Fibroblast of skin of scalp (primary cell): ENCODE data around the gene CACNB3.
A peak's percentile ranks its signal among the peaks of the same experiment; 100 is the strongest.

ENCODE experiments used
- DNase-seq: peaks from one replicate; pipeline ENCODE4 v3.0.0-alpha.2; 2013

Gene CACNB3

GRCh38 chr12:48788854-48789775 is 29.2 kb upstream of the CACNB3 start, which contains the start of gene ADCY6:
Gene ADCY6, minus strand, starts transcription at chr12:48789089. Its CDS starts 5,655 bp downstream, at chr12:48783434.
- peak; percentile 75 for DNase-seq

- no peak for DNase-seq
Measured at GRCh38 chr12:48789858-48790326, 28.4 kb upstream of the CACNB3 start.

GRCh38 chr12:48793696-48794095 is 24.6 kb upstream of the CACNB3 start:
- DNase-seq: no peak

- no peak for DNase-seq
Measured at GRCh38 chr12:48794870-48795269, 23.4 kb upstream of the CACNB3 start.

GRCh38 chr12:48795550-48796455 is 22.5 kb upstream of the CACNB3 start:
- peak; percentile 83 for DNase-seq

- no peak for DNase-seq
Measured at GRCh38 chr12:48796976-48797375, 21.3 kb upstream of the CACNB3 start.

GRCh38 chr12:48800457-48800856 is 17.8 kb upstream of the CACNB3 start:
- no peak for DNase-seq

- DNase-seq: no peak
Measured at GRCh38 chr12:48800971-48801370, 17.3 kb upstream of the CACNB3 start.

- DNase-seq: no peak
Measured at GRCh38 chr12:48803675-48804074, 14.6 kb upstream of the CACNB3 start.

- DNase-seq: no peak
Measured at GRCh38 chr12:48807981-48808380, 10.3 kb upstream of the CACNB3 start.

- peak; percentile 79 for DNase-seq
Measured at GRCh38 chr12:48810903-48811431, 7.3 kb upstream of the CACNB3 start.

GRCh38 chr12:48811437-48812090 is 6.7 kb upstream of the CACNB3 start:
- no peak for DNase-seq

GRCh38 chr12:48812389-48812788 is 5.9 kb upstream of the CACNB3 start:
- no peak for DNase-seq

- no peak for DNase-seq
Measured at GRCh38 chr12:48813465-48814261, 4.6 kb upstream of the CACNB3 start.

- peak; percentile 79 for DNase-seq
Measured at GRCh38 chr12:48814262-48815125, 3.8 kb upstream of the CACNB3 start.

- peak; percentile 86 for DNase-seq
Measured at GRCh38 chr12:48815126-48816110, 2.9 kb upstream of the CACNB3 start.

GRCh38 chr12:48816143-48816854 is 2.0 kb upstream of the CACNB3 start:
- DNase-seq: no peak

- no peak for DNase-seq
Measured at GRCh38 chr12:48818831-48819590, 715 bp downstream of the CACNB3 start.
